Measurements from ENCODE around the gene RANBP3. TPM values are rescaled to one million over a fixed set of nuclear protein-coding genes. Genes with fewer than 3 reads are reported as not detected.

RANBP3 gene
- total RNA-seq, 3 donors from 2014 or later: 101 to 104 (median 103) TPM

DNA sequence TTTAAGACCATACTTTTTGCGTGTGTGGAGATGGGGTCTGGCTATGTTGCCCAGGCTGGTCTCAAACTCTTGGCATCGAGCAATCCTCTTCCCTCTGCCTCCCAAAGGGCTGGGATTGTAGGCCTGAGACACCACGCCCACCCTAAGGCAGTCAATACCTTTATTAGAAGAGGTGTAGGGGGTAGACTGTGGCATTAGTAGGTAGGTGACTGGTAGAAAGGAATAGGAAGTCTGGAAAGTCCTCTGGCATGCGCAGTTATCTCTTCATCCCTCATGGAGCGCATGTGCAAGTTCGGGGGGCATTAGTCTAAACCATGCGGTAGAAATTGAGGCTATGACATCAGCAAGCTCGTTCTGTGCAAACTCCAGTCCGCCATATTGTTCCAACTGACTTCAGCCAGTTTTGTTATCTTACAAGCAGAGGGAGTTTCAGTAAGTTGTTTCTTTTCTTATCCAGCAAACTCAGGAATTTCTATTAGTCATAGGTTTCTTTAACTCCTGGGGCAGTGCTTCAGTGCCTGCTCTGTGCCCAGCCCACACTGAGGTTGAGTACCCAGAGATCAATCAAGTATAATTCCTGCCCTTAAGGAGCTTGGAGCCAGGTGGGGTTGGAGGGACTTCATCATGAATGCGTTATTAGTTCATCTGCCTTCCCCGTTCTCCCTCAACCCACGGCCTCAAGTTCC lies 7.3 kb upstream of the RANBP3 start:
- ATAC-seq (no peak), DNase-seq (no peak)
- Mint-ChIP-seq H3K4me3 (no peak overlapping the region), H3K4me1 (ENCODE audit: low read depth) (peaks cover 21% of the 10 kb centered on the region), H3K27me3 (ENCODE audit: low read depth) (no peaks in the 10 kb centered on the region), H3K9me3 (no peaks in the 10 kb centered on the region), H3K36me3 (ENCODE audit: insufficient read depth) (no peaks in the 10 kb centered on the region)

DNA sequence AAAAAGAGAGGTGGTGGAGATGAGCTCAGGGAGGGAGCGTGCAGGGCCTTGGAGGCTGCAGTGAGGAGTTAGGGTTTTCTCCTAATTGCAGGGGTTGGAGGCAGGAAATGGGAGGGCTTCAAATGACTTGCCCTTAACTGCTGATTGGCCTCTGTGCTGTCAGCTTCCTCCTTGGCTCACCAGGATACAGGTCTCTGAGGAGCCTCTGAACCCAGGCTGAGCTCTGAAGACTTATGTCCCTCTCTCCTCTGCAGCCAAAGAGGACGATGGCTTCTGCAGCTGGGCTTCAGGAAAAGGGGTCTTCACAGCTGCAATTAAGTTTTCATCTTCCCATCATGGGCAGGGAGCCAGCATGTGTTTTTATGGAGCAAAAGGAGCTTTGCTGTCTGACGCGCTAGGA lies 6.7 kb upstream of the RANBP3 start:
- peaks cover 25% of the 10 kb centered on the region for H3K4me1 Mint-ChIP-seq (ENCODE audit: low read depth)
- no peak overlapping the region for H3K4me3 Mint-ChIP-seq
- no peaks in the 10 kb centered on the region for H3K36me3 Mint-ChIP-seq (ENCODE audit: insufficient read depth)
- ATAC-seq (no peak), DNase-seq (no peak)
- H3K9me3 Mint-ChIP-seq: no peaks in the 10 kb centered on the region
- H3K27me3 Mint-ChIP-seq (ENCODE audit: low read depth): no peaks in the 10 kb centered on the region

DNA sequence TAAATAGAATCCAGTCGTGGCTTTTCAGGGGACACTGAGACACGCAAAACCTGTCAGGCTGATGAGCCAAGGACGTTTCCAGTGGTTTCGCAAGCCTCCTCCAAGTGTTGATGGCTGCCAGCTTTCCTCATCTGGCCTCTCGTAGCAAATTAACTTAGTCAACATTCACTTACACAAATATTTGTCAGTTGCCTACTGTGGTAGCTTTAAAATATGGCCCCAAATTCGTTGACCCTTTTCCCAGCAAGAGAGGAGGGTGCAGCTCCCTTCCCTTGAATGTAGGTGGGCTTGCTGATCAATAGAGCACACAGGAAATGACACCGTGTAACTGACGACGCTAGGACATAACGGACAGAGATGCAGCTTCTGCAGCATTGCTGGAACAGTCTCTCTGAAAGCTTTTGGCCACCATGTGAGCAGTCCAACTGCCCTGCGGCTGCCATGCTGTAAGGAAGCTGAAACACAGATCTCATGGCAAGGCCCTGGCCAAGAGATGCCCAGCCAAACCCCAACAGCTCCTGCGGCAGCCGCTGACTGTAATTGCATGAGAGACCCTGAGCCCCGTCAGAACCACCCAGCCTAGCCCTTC lies 5.5 kb upstream of the RANBP3 start:
- Mint-ChIP-seq H3K4me3 (no peak overlapping the region), H3K36me3 (ENCODE audit: insufficient read depth) (no peaks in the 10 kb centered on the region)

GRCh38 chr19:5978606-5979552 lies 939 bp upstream of the RANBP3 start:
- H3K9me3 Mint-ChIP-seq: no peaks in the 10 kb centered on the region
- peaks cover 59% of the 10 kb centered on the region for H3K4me1 Mint-ChIP-seq (ENCODE audit: low read depth)
- peaks cover 16% of the 10 kb centered on the region for H3K36me3 Mint-ChIP-seq (ENCODE audit: insufficient read depth)
- DNase-seq (no peak), ATAC-seq (no peak)
- H3K4me3 Mint-ChIP-seq: peak overlapping the region; percentile 98
- no peaks in the 10 kb centered on the region for H3K27me3 Mint-ChIP-seq (ENCODE audit: low read depth)

More for the DNA sequence above, 5.5 kb upstream of the RANBP3 start:
- no peaks in the 10 kb centered on the region for H3K27me3 Mint-ChIP-seq (ENCODE audit: low read depth)
- DNase-seq (no peak), ATAC-seq (no peak)
- no peaks in the 10 kb centered on the region for H3K9me3 Mint-ChIP-seq
- H3K4me1 Mint-ChIP-seq (ENCODE audit: low read depth): peaks cover 31% of the 10 kb centered on the region

DNA sequence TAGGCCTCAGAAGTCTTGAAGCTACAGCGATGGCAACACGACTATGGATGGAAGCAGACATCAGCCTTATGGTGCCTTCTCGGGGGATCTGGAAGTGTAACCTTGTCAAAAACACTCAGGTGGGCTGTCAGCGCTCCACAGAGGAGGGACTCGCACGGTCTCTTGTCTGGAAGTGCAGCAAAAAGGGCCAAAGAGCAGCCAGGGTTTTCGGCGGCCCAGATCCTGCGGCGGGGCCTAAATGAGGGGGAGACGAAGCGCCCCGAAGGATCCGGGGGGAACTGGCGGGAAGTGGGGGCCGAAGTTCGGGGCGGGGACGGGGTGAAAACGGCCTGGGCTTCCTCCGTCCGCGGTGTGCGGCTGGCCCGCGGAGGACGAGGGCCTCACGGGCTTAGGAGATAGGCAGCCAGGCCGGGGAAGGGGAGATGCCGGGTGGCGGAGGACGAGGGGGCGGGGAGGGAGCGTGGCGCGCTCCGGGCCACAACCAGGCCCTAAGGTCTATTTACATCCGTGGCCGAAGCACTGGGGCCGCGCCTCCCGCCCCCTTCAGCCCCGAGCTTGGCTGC lies 637 bp downstream of the RANBP3 start:
- peaks cover 59% of the 10 kb centered on the region for H3K4me1 Mint-ChIP-seq (ENCODE audit: low read depth)
- H3K27me3 Mint-ChIP-seq (ENCODE audit: low read depth): no peaks in the 10 kb centered on the region
- peak overlapping the region; percentile 98 for H3K4me3 Mint-ChIP-seq
- no peak for DNase-seq
- peak; percentile 4 to 7 for ATAC-seq
- no peaks in the 10 kb centered on the region for H3K9me3 Mint-ChIP-seq
- peaks cover 19% of the 10 kb centered on the region for H3K36me3 Mint-ChIP-seq (ENCODE audit: insufficient read depth)

DNA sequence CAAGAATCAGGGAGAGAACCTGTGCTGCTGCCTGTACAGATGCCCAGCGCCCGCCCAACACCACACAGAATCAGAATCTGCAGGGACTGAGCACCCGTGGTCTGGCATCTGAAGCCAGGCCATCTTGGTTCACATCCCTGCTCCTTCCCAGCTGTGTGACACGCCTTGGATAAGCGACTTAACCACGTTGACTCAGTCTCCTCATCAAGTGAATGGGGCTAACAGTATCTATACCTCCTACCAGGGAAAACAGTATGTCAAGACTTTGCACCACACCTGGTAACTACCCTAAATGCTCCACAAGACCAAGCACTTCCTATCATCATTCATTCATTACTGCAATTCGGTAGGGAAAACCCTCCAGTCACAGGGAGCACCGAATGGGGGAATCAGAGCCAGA lies 1.2 kb downstream of the RANBP3 start:
- Mint-ChIP-seq H3K4me1 (ENCODE audit: low read depth) (peaks cover 62% of the 10 kb centered on the region), H3K27me3 (ENCODE audit: low read depth) (no peaks in the 10 kb centered on the region), H3K36me3 (ENCODE audit: insufficient read depth) (peaks cover 23% of the 10 kb centered on the region), H3K9me3 (no peaks in the 10 kb centered on the region), H3K4me3 (peak overlapping the region; percentile 98)
- DNase-seq: no peak
- ATAC-seq: no peak

GRCh38 chr19:5975388-5975728 lies 2.6 kb downstream of the RANBP3 start:
- Mint-ChIP-seq H3K4me1 (ENCODE audit: low read depth) (peaks cover 72% of the 10 kb centered on the region), H3K27me3 (ENCODE audit: low read depth) (no peaks in the 10 kb centered on the region), H3K36me3 (ENCODE audit: insufficient read depth) (peaks cover 23% of the 10 kb centered on the region), H3K9me3 (no peaks in the 10 kb centered on the region), H3K4me3 (peak overlapping the region; percentile 98)
- DNase-seq: no peak
- ATAC-seq: no peak

GRCh38 chr19:5974721-5975387 lies 3.1 kb downstream of the RANBP3 start:
- H3K27me3 Mint-ChIP-seq (ENCODE audit: low read depth): no peaks in the 10 kb centered on the region
- H3K9me3 Mint-ChIP-seq: no peaks in the 10 kb centered on the region
- H3K4me1 Mint-ChIP-seq (ENCODE audit: low read depth): peaks cover 74% of the 10 kb centered on the region
- peaks cover 26% of the 10 kb centered on the region for H3K36me3 Mint-ChIP-seq (ENCODE audit: insufficient read depth)
- peak; percentile 29 to 41 for ATAC-seq
- no peak for DNase-seq
- H3K4me3 Mint-ChIP-seq: peak overlapping the region; percentile 98

DNA sequence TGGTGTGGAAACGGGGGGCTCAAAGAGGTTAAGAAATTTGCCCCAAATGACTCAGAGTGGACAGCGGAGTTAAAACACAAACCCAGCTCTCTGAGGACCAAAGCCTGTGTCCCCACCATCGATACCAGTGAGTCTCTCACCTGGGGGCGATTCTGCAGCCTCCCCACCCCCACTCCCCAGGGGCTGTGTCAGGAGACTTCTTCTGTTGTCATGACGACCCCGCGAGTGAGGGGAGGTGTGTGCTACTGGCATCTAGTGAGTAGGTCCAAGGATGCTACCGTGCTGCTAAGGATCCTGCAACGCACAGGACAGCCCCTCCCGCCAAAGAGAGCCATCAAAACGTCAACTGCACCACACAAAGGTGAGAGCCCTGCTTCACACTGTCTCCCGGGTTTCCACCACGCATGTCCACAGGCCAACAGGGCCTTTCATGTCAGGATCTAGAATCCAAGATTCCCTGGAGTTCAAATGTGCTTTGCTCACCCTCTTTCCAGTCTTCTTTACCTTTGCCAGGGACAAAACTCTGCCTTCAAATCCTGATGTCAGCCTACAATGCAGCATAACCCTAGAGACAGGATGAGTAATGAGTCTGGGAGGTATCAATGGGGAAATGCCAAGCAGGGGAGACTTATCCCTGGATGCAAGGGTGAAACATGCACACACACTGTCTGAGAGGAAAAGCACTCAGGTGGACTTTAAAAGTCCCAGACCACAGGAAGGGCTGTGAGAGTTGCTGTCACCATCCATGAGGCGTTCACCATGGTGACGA lies 3.9 kb downstream of the RANBP3 start:
- no peaks in the 10 kb centered on the region for H3K9me3 Mint-ChIP-seq
- ATAC-seq (no peak), DNase-seq (no peak)
- peaks cover 75% of the 10 kb centered on the region for H3K4me1 Mint-ChIP-seq (ENCODE audit: low read depth)
- H3K4me3 Mint-ChIP-seq: peak overlapping the region; percentile 98
- no peaks in the 10 kb centered on the region for H3K27me3 Mint-ChIP-seq (ENCODE audit: low read depth)
- H3K36me3 Mint-ChIP-seq (ENCODE audit: insufficient read depth): peaks cover 26% of the 10 kb centered on the region

DNA sequence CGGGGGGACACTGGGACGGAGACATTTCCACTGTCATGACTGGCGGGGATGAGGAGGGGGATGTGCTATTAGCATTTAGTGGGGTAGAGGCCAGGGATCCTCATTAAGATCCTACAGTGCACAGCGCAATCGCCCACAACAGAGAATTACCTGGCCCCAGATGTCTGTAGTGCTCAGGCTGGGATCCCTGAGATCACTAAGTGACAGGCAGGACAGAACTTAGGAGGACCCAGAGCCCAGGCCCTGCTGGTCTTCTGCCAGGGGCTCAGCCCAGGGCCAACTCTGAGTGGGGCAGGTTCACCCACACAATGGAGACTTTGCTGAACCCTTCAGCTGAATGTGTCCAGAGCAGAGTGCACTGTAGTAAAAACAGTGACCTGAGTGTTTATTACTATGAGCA lies 4.6 kb downstream of the RANBP3 start:
- Mint-ChIP-seq H3K4me3 (no peak overlapping the region), H3K4me1 (ENCODE audit: low read depth) (peaks cover 75% of the 10 kb centered on the region), H3K27me3 (ENCODE audit: low read depth) (no peaks in the 10 kb centered on the region), H3K36me3 (ENCODE audit: insufficient read depth) (peaks cover 26% of the 10 kb centered on the region), H3K9me3 (no peaks in the 10 kb centered on the region)
- DNase-seq: no peak
- ATAC-seq: no peak

GRCh38 chr19:5972355-5972731 lies 5.6 kb downstream of the RANBP3 start:
- Mint-ChIP-seq H3K9me3 (no peaks in the 10 kb centered on the region), H3K4me1 (ENCODE audit: low read depth) (peaks cover 80% of the 10 kb centered on the region), H3K4me3 (no peak overlapping the region), H3K27me3 (ENCODE audit: low read depth) (no peaks in the 10 kb centered on the region), H3K36me3 (ENCODE audit: insufficient read depth) (peaks cover 26% of the 10 kb centered on the region)
- no peak for DNase-seq
- ATAC-seq: no peak

- Mint-ChIP-seq H3K36me3 (ENCODE audit: insufficient read depth) (peaks cover 28% of the 10 kb centered on the region), H3K27me3 (ENCODE audit: low read depth) (no peaks in the 10 kb centered on the region), H3K9me3 (no peaks in the 10 kb centered on the region), H3K4me1 (ENCODE audit: low read depth) (peaks cover 82% of the 10 kb centered on the region), H3K4me3 (no peak overlapping the region)
- ATAC-seq (no peak), DNase-seq (no peak)
Measured at GRCh38 chr19:5971714-5972354, 6.1 kb downstream of the RANBP3 start.

- H3K4me3 Mint-ChIP-seq: no peak overlapping the region
- no peaks in the 10 kb centered on the region for H3K27me3 Mint-ChIP-seq (ENCODE audit: low read depth)
- DNase-seq (no peak), ATAC-seq (no peak)
- peaks cover 21% of the 10 kb centered on the region for H3K36me3 Mint-ChIP-seq (ENCODE audit: insufficient read depth)
- H3K4me1 Mint-ChIP-seq (ENCODE audit: low read depth): peaks cover 80% of the 10 kb centered on the region
- no peaks in the 10 kb centered on the region for H3K9me3 Mint-ChIP-seq
Measured at GRCh38 chr19:5969476-5969875, 8.5 kb downstream of the RANBP3 start.

All from activated T-cell treated with anti-CD3 and anti-CD28 coated beads, Interleukin-2, amount 50 U/mL, for 4 hours (primary cell).